ENCODE results near the gene ZFP64.

ZFP64 gene

DNA sequence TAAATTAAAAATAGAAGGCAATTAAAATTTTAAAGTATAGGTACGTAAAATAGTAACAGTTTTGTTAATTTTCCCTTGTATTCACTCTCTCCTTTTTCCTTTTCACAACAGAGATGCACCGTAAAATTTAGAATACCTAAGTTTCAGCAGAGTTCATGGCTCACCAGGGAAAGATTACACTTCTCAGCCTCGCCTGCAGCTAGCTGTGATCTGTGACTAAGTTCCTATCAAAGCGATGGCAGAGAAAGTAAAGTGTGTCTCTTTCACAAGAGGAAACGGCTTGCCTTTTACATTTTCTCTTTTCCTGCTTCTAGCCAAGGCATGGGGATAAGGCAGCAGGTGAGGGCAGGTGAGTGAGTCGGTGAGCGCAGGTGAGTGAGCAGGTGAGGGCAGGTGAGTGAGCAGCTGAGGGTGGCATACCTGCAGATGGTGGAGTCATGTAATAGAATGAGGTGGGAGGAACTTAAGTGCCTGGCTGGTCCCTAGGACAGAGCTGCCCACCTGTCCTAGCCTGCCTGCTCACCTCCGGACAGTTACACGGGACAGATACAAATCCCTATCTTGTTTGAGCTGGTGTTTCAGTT, 30.9 kb downstream of the ZFP64 start:
- ChIA-PET POLR2A (no interaction called here), CTCF (interaction anchor here (0.5 to 1.7 kb wide), 3 partner anchors 10 to 1056 kb away, joined by 3 to 9 read pairs (median 5); no protein-coding TSS in a partner anchor)
- Histone ChIP-seq H3K36me3 (ENCODE audit: control insufficient read depth in 2 of 2, insufficient read depth in 1 of 2, low read length in 2 of 2) (peaks cover 25 to 81% of the 10 kb centered on the region in 2 experiments; a peak in 2 of 3 replicates), H3K27ac (ENCODE audit: extremely low read depth, low read depth, low read length) (no peak overlapping the region), H3K4me3 (ENCODE audit: low read depth, low read length) (no peak overlapping the region), H3K9me3 (ENCODE audit: control insufficient read depth, insufficient read depth, low read depth, low read length) (no peaks in the 10 kb centered on the region; the same call in 1 of the 2 replicates), H3K4me1 (ENCODE audit: control insufficient read depth, insufficient read depth, low read length) (no peaks in the 10 kb centered on the region)
- TF ChIP-seq, protein P1, sequence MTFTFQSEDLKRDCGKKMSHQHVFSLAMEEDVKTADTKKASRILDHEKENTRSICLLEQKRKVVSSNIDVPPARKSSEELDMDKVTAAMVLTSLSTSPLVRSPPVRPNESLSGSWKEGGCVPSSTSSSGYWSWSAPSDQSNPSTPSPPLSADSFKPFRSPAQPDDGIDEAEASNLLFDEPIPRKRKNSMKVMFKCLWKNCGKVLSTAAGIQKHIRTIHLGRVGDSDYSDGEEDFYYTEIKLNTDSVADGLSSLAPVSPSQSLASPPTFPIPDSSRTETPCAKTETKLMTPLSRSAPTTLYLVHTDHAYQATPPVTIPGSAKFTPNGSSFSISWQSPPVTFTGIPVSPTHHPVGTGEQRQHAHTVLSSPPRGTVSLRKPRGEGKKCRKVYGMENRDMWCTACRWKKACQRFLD (tag by site-specific recombination; IDR thresholded peaks at IDR 0.05): no peak

DNA sequence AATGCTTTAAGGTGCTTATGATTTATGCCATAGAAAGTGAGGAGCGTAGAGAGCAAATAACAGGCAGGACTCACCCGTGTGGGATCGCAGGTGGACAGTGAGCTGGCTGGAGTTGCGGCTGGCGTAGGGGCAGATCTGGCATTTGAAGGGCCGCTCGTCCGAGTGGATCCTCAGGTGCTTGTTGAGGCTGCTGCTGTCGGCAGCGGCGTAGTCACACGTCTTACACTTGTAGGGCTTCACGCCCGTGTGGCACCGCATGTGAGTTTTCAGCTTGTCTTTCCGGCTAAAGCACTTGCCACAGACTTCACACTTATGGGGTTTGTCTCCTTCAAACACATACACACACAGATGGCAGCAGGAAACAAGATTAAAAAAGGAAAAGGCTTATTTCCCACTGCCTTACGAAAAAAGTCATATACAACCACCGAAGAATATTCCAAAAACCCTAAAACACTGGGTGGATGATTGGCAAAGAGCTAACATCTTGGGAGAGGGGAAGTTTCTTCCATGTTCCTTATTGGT, 31.5 kb downstream of the ZFP64 start:
- Histone ChIP-seq H3K9me3 (ENCODE audit: control insufficient read depth, insufficient read depth, low read depth, low read length) (no peaks in the 10 kb centered on the region; the same call in 1 of the 2 replicates), H3K4me1 (ENCODE audit: control insufficient read depth, insufficient read depth, low read length) (no peaks in the 10 kb centered on the region), H3K36me3 (ENCODE audit: control insufficient read depth in 2 of 2, insufficient read depth in 1 of 2, low read length in 2 of 2) (peaks cover 25 to 77% of the 10 kb centered on the region in 2 experiments; a peak in 2 of 3 replicates), H3K27ac (ENCODE audit: extremely low read depth, low read depth, low read length) (no peak overlapping the region), H3K4me3 (ENCODE audit: low read depth, low read length) (no peak overlapping the region)
- CTCF ChIA-PET: interaction anchor here (1.0 to 1.7 kb wide), 2 partner anchors 10 to 1057 kb away, joined by 5 to 9 read pairs; no protein-coding TSS in a partner anchor
- POLR2A ChIA-PET: no interaction called here
- TF ChIP-seq YY1 (tag by site-specific recombination; IDR thresholded peaks at IDR 0.05) (no peak), ZNF174 (tag by site-specific recombination; IDR thresholded peaks at IDR 0.05) (no peak), ZNF843 (tag by site-specific recombination; IDR thresholded peaks at IDR 0.05) (no peak), ZIC2 (tag by site-specific recombination; IDR thresholded peaks at IDR 0.05) (no peak), EGR2 (tag by site-specific recombination; IDR thresholded peaks at IDR 0.05; ENCODE audit: low read depth) (no peak), ZNF623 (tag by site-specific recombination; IDR thresholded peaks at IDR 0.05) (no peak)
- TF ChIP-seq, protein P2, sequence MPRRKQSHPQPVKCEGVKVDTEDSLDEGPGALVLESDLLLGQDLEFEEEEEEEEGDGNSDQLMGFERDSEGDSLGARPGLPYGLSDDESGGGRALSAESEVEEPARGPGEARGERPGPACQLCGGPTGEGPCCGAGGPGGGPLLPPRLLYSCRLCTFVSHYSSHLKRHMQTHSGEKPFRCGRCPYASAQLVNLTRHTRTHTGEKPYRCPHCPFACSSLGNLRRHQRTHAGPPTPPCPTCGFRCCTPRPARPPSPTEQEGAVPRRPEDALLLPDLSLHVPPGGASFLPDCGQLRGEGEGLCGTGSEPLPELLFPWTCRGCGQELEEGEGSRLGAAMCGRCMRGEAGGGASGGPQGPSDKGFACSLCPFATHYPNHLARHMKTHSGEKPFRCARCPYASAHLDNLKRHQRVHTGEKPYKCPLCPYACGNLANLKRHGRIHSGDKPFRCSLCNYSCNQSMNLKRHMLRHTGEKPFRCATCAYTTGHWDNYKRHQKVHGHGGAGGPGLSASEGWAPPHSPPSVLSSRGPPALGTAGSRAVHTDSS (tag by site-specific recombination; IDR thresholded peaks at IDR 0.05): no peak

DNA sequence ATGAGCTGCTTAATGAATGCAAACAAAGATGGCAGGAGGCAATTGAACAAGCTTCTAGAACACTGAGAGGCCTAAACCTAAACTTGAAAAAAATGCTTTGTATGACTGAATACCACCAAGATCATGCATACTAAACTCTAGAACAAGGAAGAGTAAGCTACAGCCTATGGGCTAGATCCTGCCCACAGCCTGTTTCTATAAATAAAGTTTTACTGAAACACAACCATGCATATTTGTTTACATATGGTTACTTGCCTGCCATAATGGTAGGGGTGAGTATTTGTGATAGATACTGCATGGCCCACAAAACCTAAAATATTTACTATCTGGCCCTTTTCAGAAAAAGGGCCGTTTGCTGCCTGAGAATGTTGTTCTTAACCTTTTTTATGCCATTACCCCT, 37.0 kb downstream of the ZFP64 start:
- TF ChIP-seq ZNF19 (tag by site-specific recombination; IDR thresholded peaks at IDR 0.05; ENCODE audit: low read depth): no peak
- no peak for TF ChIP-seq ZNF391 (tag by site-specific recombination; IDR thresholded peaks at IDR 0.05; ENCODE audit: borderline replicate concordance, low read depth)
- no peak for TF ChIP-seq ZNF138 (tag by site-specific recombination; IDR thresholded peaks at IDR 0.05; ENCODE audit: borderline replicate concordance)
- no peak for TF ChIP-seq ZNF701 (tag by site-specific recombination; IDR thresholded peaks at IDR 0.05)
- no peak for TF ChIP-seq ZNF664 (tag by site-specific recombination; IDR thresholded peaks at IDR 0.05)
- TF ChIP-seq ZNF112 (tag by site-specific recombination; IDR thresholded peaks at IDR 0.05): no peak
- no peak for TF ChIP-seq ZNF223 (tag by site-specific recombination; IDR thresholded peaks at IDR 0.05)
- TF ChIP-seq ZNF202 (tag by site-specific recombination; IDR thresholded peaks at IDR 0.05; ENCODE audit: borderline replicate concordance): no peak
- no peak for TF ChIP-seq ZBTB1 (tag by site-specific recombination; IDR thresholded peaks at IDR 0.05)
- no peak for TF ChIP-seq ZNF658 (tag by site-specific recombination; IDR thresholded peaks at IDR 0.05)
- POLR2A ChIA-PET: no interaction called here
- H3K4me1 ChIP-seq (ENCODE audit: control insufficient read depth, insufficient read depth, low read length): no peaks in the 10 kb centered on the region
- no peak overlapping the region for H3K4me3 ChIP-seq (ENCODE audit: low read depth, low read length)
- H3K36me3 ChIP-seq (ENCODE audit: control insufficient read depth in 2 of 2, insufficient read depth in 1 of 2, low read length in 2 of 2): peaks cover 9 to 58% of the 10 kb centered on the region in 2 experiments; a peak in 2 of 3 replicates
- CTCF ChIA-PET: interaction anchor here (0.7 to 3.2 kb wide), 2 partner anchors 25 to 26 kb away, joined by 3 to 11 read pairs; no protein-coding TSS in a partner anchor
- no peak overlapping the region for H3K27ac ChIP-seq (ENCODE audit: extremely low read depth, low read depth, low read length)
- H3K9me3 ChIP-seq (ENCODE audit: control insufficient read depth, insufficient read depth, low read depth, low read length): no peaks in the 10 kb centered on the region; the same call in 1 of the 2 replicates

Measured in HEK293 (cell line).